ES-I3 (cell line): ENCODE measurements around the gene TMED4.

Experiments used
- H3K36me3 ChIP-seq: 2 replicates; pipeline ENCODE4 v1.6.1; 2013; ENCODE audit warnings: mild to moderate bottlenecking, low read length, control low read depth, moderate library complexity; ENCODE audit not compliant: insufficient read depth
- H3K4me1 ChIP-seq: 2 replicates; pipeline ENCODE4 v1.6.1; 2013; ENCODE audit warnings: mild to moderate bottlenecking, control low read depth, low read length; ENCODE audit not compliant: insufficient read depth
- H3K9ac ChIP-seq: 2 replicates; pipeline ENCODE4 v1.6.1; 2013; ENCODE audit warnings: low read depth, mild to moderate bottlenecking, low read length, moderate library complexity
- H3K9me3 ChIP-seq: 2 replicates; pipeline ENCODE4 v1.6.1; 2013; ENCODE audit warnings: mild to moderate bottlenecking, low read length, moderate library complexity; ENCODE audit not compliant: control insufficient read depth, insufficient read depth

Gene TMED4

GRCh38 chr7:44534087-44534486 is 47.9 kb downstream of the TMED4 start:
- Histone ChIP-seq H3K36me3 (no peaks in the 10 kb centered on the region), H3K9ac (no peak overlapping the region), H3K4me1 (no peaks in the 10 kb centered on the region), H3K9me3 (no peaks in the 10 kb centered on the region)

DNA sequence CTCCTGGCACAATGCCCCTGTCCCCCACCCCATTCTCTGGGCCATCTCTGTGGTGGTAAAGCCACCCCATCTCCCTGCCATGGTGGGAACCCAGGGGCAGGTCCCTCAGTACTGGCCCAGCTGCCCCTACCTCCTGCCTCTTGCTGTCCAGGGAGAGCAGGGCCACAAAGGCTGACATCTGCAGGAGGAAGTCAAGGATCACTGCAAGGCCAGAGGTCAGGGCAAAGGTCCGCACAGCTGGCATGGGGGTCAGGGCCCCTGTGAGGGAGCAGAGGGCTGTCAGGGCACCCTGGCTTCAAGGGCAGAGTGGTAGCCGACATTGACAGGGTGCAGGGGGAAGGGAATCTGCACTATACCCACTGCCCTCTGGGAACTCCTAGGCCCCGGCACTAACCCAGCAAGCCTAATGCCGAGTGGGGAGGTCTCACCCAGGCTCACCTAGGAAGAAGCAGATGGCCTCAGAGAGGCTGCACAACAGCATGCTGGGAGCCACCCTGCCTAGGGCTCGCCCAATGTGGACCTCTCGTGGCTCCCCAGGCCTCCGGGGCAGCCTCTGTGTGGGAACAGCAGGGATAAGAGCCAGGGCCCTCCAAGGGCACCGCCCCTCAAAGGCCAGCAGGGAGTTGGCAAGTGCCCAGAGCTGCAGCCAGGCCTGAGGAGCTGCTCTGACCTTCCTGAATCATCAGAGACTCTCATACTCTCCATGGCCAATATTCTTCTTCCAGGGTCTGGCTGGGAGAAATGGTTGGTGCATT is 48.6 kb downstream of the TMED4 start:
- Histone ChIP-seq H3K9me3 (no peaks in the 10 kb centered on the region), H3K36me3 (no peaks in the 10 kb centered on the region), H3K4me1 (no peaks in the 10 kb centered on the region), H3K9ac (no peak overlapping the region)

- no peaks in the 10 kb centered on the region for H3K9me3 ChIP-seq
Measured at GRCh38 chr7:44531421-44532380, 50.3 kb downstream of the TMED4 start.

GRCh38 chr7:44530990-44531389 is 51.0 kb downstream of the TMED4 start:
- H3K9ac ChIP-seq = no peak overlapping the region
- no peaks in the 10 kb centered on the region for H3K4me1 ChIP-seq
- no peaks in the 10 kb centered on the region for H3K36me3 ChIP-seq
- peaks cover 3% of the 10 kb centered on the region; the same call in 1 of the 2 replicates for H3K9me3 ChIP-seq

More at GRCh38 chr7:44531421-44532380, 50.3 kb downstream of the TMED4 start:
- no peak overlapping the region for H3K9ac ChIP-seq
- no peaks in the 10 kb centered on the region for H3K4me1 ChIP-seq
- H3K36me3 ChIP-seq = no peaks in the 10 kb centered on the region
